OCI-LY7 (cell line): Measurements from ENCODE around the gene ANO8. TPM values are rescaled to one million over a fixed set of nuclear protein-coding genes. Genes with fewer than 3 reads are reported as not detected.

Experiments used
- BruUV-seq: library from RNA; stranded (reverse); fragments of 400-500 nt; replicated peaks from 2 replicates; lab custom pipeline; 2021; lab: Mats Ljungman, UMichigan
- CTCF ChIA-PET: fragments of 300-600 bp; sonication (Branson Sonifier 250); formaldehyde crosslinking; loops from one replicate; lab custom pipeline; 2022; ENCODE audit warnings: antibody characterized with exemption; ENCODE audit not compliant: unreplicated experiment; lab: Charles Lee
- POLR2A ChIA-PET: fragments of 300-600 bp; sonication (Branson Sonifier 250); formaldehyde crosslinking; loops from one replicate; lab custom pipeline; 2022; ENCODE audit warnings: antibody characterized with exemption; lab: Charles Lee
- DNase-seq: peaks from one replicate; pipeline ENCODE4 v3.0.0-alpha.2; 2015; ENCODE audit warnings: low spot score
- H2AFZ ChIP-seq: fragments of 200-600 bp; sonication (generic), shearing (Covaris generic); 2 replicates; pipeline ENCODE4 v1.6.1; 2014; ENCODE audit warnings: mild to moderate bottlenecking, antibody characterized with exemption, low read length, moderate library complexity
- H3K27ac ChIP-seq: fragments of 200-600 bp; sonication (generic); 2 replicates; pipeline ENCODE4 v1.5.1; 2014; ENCODE audit warnings: mixed run types, low read depth, mild to moderate bottlenecking, moderate library complexity, low read length, inconsistent platforms; ENCODE audit not compliant: poor library complexity, severe bottlenecking
- H3K36me3 ChIP-seq: fragments of 200-600 bp; sonication (generic); 2 replicates; pipeline ENCODE4 v1.6.1; 2014; ENCODE audit warnings: mild to moderate bottlenecking, antibody characterized with exemption, low read length, moderate library complexity, mixed read lengths; ENCODE audit not compliant: insufficient read depth
- H3K4me1 ChIP-seq: fragments of 200-600 bp; sonication (generic); 2 replicates; pipeline ENCODE4 v1.5.1; 2014; ENCODE audit warnings: mild to moderate bottlenecking, low read length; ENCODE audit not compliant: insufficient read depth, poor library complexity, severe bottlenecking
- H3K4me2 ChIP-seq: fragments of 200-600 bp; sonication (generic); 2 replicates; pipeline ENCODE4 v1.6.1; 2014; ENCODE audit warnings: mild to moderate bottlenecking, low read length
- H3K4me3 ChIP-seq: fragments of 200-600 bp; sonication (generic); 2 replicates; pipeline ENCODE4 v1.5.1; 2014; ENCODE audit warnings: mild to moderate bottlenecking, low read depth, low read length; ENCODE audit not compliant: poor library complexity, severe bottlenecking
- H3K79me2 ChIP-seq: fragments of 200-600 bp; sonication (generic); 2 replicates; pipeline ENCODE4 v1.6.1; 2016; ENCODE audit warnings: low read depth, mild to moderate bottlenecking, low read length, moderate library complexity, mixed read lengths; ENCODE audit not compliant: insufficient read depth
- H3K9me2 ChIP-seq: fragments of 200-600 bp; sonication (generic); 2 replicates; pipeline ENCODE4 v1.6.1; 2016; ENCODE audit warnings: mild to moderate bottlenecking, low read length, mixed read lengths; ENCODE audit not compliant: insufficient read depth
- H3K9me3 ChIP-seq: fragments of 200-600 bp; sonication (generic); 2 replicates; pipeline ENCODE4 v1.6.1; 2014; ENCODE audit warnings: mild to moderate bottlenecking, mixed run types, low read length, mixed read lengths
- H4K20me1 ChIP-seq: fragments of 200-600 bp; sonication (generic); 2 replicates; pipeline ENCODE4 v1.6.1; 2014; ENCODE audit warnings: mild to moderate bottlenecking, antibody characterized with exemption, low read length, moderate library complexity, mixed read lengths; ENCODE audit not compliant: insufficient read depth
- CTCF ChIP-seq: fragments of 200-600 bp; sonication (generic); conservative IDR thresholded peaks from 2 replicates; pipeline ENCODE4 v1.5.1; 2014; ENCODE audit warnings: mild to moderate bottlenecking, antibody characterized with exemption, low read length, moderate library complexity, mixed read lengths
- EZH2phosphoT487 ChIP-seq: fragments of 200-600 bp; sonication (generic); IDR thresholded peaks from 2 replicates; pipeline ENCODE4 v1.6.1; 2018; ENCODE audit warnings: low read depth, borderline replicate concordance, mild to moderate bottlenecking, mixed run types, antibody characterized with exemption, low read length, moderate library complexity, mixed read lengths
- intact Hi-C: fragments of 100-400 bp; cut with micrococcal nuclease; formaldehyde crosslinking; loops from one replicate; pipeline ENCODE4 v1.10.0; 2022; ENCODE audit not compliant: unreplicated experiment
- total RNA-seq, 2 experiments: library from RNA; depleted of rRNA in 1 of 2; stranded (reverse); fragments of >200 nt in 1 of 2; shearing (Covaris generic) in 1 of 2; gene quantifications; 2 replicates each; pipeline ENCODE4 v1.2.3, GENCODE V29; 2014 to 2022

Gene ANO8
- total RNA-seq, 2 experiments from 2014 or later = 4.3 to 13.5 TPM

GRCh38 chr19:17331045-17331558, 3.6 kb downstream of the ANO8 start:
- no peaks in the 10 kb centered on the region for H3K9me2 ChIP-seq
- TF ChIP-seq EZH2phosphoT487 (no peak), CTCF (no peak)
- no peaks in the 10 kb centered on the region for H4K20me1 ChIP-seq
- no TSS peak for BruUV-seq
- H3K79me2 ChIP-seq = no peaks in the 10 kb centered on the region
- no peaks in the 10 kb centered on the region for H3K9me3 ChIP-seq
- no peak overlapping the region for H3K27ac ChIP-seq
- DNase-seq = no peak
- peaks cover 31% of the 10 kb centered on the region for H3K4me1 ChIP-seq
- no peaks in the 10 kb centered on the region for H3K36me3 ChIP-seq
- no peak overlapping the region for H3K4me3 ChIP-seq
- H2AFZ ChIP-seq = no peak overlapping the region
- intact Hi-C loops = no loop called here
- no peak overlapping the region for H3K4me2 ChIP-seq
- ChIA-PET POLR2A (interaction anchor here (0.5 to 0.8 kb wide), 3 partner anchors 38 to 1526 kb away, joined by 3 to 6 read pairs (median 4); no protein-coding TSS in a partner anchor), CTCF (no interaction called here)

- Histone ChIP-seq H3K9me2 (no peaks in the 10 kb centered on the region), H3K36me3 (no peaks in the 10 kb centered on the region), H3K4me2 (no peak overlapping the region), H3K4me3 (no peak overlapping the region), H3K4me1 (peaks cover 26% of the 10 kb centered on the region), H3K27ac (no peak overlapping the region), H2AFZ (no peak overlapping the region), H3K79me2 (no peaks in the 10 kb centered on the region), H3K9me3 (no peaks in the 10 kb centered on the region), H4K20me1 (no peaks in the 10 kb centered on the region)
- intact Hi-C loops = no loop called here
- TF ChIP-seq EZH2phosphoT487 (no peak), CTCF (no peak)
- POLR2A ChIA-PET = interaction anchor here (0.5 to 0.8 kb wide), 2 partner anchors 39 to 1526 kb away, joined by 3 to 4 read pairs; no protein-coding TSS in a partner anchor
- BruUV-seq = no TSS peak
- DNase-seq = no peak
- CTCF ChIA-PET = no interaction called here
Observed at GRCh38 chr19:17330262-17331044, 4.2 kb downstream of the ANO8 start.
